Endodermal cell (in vitro differentiated cells): ENCODE results near the gene CFB. TPM values are rescaled to one million over a fixed set of nuclear protein-coding genes. Genes with fewer than 3 reads are reported as not detected.

ENCODE experiments used
- DNase-seq: peaks from one replicate; pipeline ENCODE4 v3.0.0-alpha.2; 2017
- H3K27ac ChIP-seq: 2 replicates; pipeline ENCODE4 v1.5.1; 2013; ENCODE audit warnings: mild to moderate bottlenecking, low read depth, low read length, moderate library complexity
- H3K27me3 ChIP-seq: 2 replicates; pipeline ENCODE4 v1.6.1; 2013; ENCODE audit warnings: mild to moderate bottlenecking, low read length, moderate library complexity; ENCODE audit not compliant: insufficient read depth, control insufficient read depth, poor library complexity, severe bottlenecking
- H3K36me3 ChIP-seq: 2 replicates; pipeline ENCODE4 v1.7.0; 2013; ENCODE audit warnings: mild to moderate bottlenecking, low read length, moderate library complexity; ENCODE audit not compliant: control insufficient read depth, insufficient read depth
- H3K4me1 ChIP-seq: one replicate; pipeline ENCODE4 v1.7.0; 2013; ENCODE audit warnings: low read length; ENCODE audit not compliant: control insufficient read depth, insufficient read depth
- H3K4me3 ChIP-seq: 2 replicates; pipeline ENCODE4 v1.5.1; 2013; ENCODE audit warnings: mild to moderate bottlenecking, low read length, moderate library complexity
- H3K9ac ChIP-seq: 2 replicates; pipeline ENCODE4 v1.6.1; 2013; ENCODE audit warnings: mild to moderate bottlenecking, low read length, moderate library complexity; ENCODE audit not compliant: poor library complexity, severe bottlenecking; ENCODE audit errors: extremely low read depth
- H3K9me3 ChIP-seq: 2 replicates; pipeline ENCODE4 v1.6.1; 2013; ENCODE audit warnings: mild to moderate bottlenecking, low read length, moderate library complexity; ENCODE audit not compliant: control insufficient read depth
- H3K27ac Mint-ChIP-seq: 2 replicates; pipeline ENCODE4 v1.8.0; 2020; ENCODE audit warnings: mixed read lengths
- H3K27me3 Mint-ChIP-seq: 2 replicates; pipeline ENCODE4 v1.8.0; 2021; ENCODE audit warnings: mild to moderate bottlenecking, mixed read lengths; ENCODE audit not compliant: insufficient read depth
- H3K36me3 Mint-ChIP-seq: 2 replicates; pipeline ENCODE4 v1.8.0; 2020; ENCODE audit warnings: low read depth, mixed read lengths
- H3K4me1 Mint-ChIP-seq: 2 replicates; pipeline ENCODE4 v1.8.0; 2020; ENCODE audit warnings: mixed read lengths
- H3K4me3 Mint-ChIP-seq: 2 replicates; pipeline ENCODE4 v1.8.0; 2020; ENCODE audit warnings: mild to moderate bottlenecking, moderate library complexity, mixed read lengths
- H3K9me3 Mint-ChIP-seq: 2 replicates; pipeline ENCODE4 v1.8.0; 2020; ENCODE audit warnings: mild to moderate bottlenecking, mixed read lengths
- CTCF ChIP-seq: fragments of 200-600 bp; sonication (generic); conservative IDR thresholded peaks from 2 replicates; pipeline ENCODE4 v1.5.0; 2021; ENCODE audit warnings: antibody characterized with exemption, mild to moderate bottlenecking
- WGBS, 2 experiments: methylation state at CpG; one replicate each; pipeline versions ENCODE4 v1.1.5 to v1.1.7; 2013; ENCODE audit warnings: missing lambda C conversion rate in 2 of 2, mixed read lengths in 1 of 2; ENCODE audit not compliant: insufficient coverage in 1 of 2, insufficient read length in 1 of 2; 5-methylcytosine and 5-hydroxymethylcytosine counted together
- total RNA-seq, 2 donors: library from RNA; stranded (reverse); fragmentation: NEBNext Ultra II Directional in 1 of 2; extraction: Animal tissue kit (Norgen Biotek cat#: 25700) in 1 of 2; gene quantifications; 2 replicates in 1 of 2; 3 replicates in 1 of 2; pipeline ENCODE4 v1.2.1, GENCODE V29; 2021

The CFB gene
- total RNA-seq, 2 donors from 2014 or later: 0.51 to 0.66 TPM

GRCh38 chr6:31897612-31898382 is 48.1 kb upstream of the CFB start, which contains the start of gene EHMT2:
Gene EHMT2, minus strand, starts transcription at chr6:31897698. Its CDS starts 21 bp downstream, at chr6:31897677.
- Histone ChIP-seq H3K27ac (peak within 1 kb of the TSS; percentile 60), H3K27me3 (no peaks in the 10 kb centered on the region), H3K4me3 (peak within 1 kb of the TSS; percentile 88), H3K4me1 (peaks cover 4% of the 10 kb centered on the region), H3K36me3 (peaks cover 31% of the 10 kb centered on the region), H3K9ac (peak within 1 kb of the TSS; percentile 70), H3K9me3 (no peaks in the 10 kb centered on the region)
- peaks cover 24% of the 10 kb centered on the region for H3K36me3 Mint-ChIP-seq
- H3K27me3 Mint-ChIP-seq: no peaks in the 10 kb centered on the region
- WGBS, 2 experiments: 0 to 1% methylated on average over 29 to 49 of the region's 49 CpGs
- H3K4me1 Mint-ChIP-seq: peaks cover 16% of the 10 kb centered on the region
- peak; percentile 94 for DNase-seq
- H3K4me3 Mint-ChIP-seq: peak within 1 kb of the TSS; percentile 93
- H3K27ac Mint-ChIP-seq: peak within 1 kb of the TSS; percentile 93
- no peaks in the 10 kb centered on the region for H3K9me3 Mint-ChIP-seq
- TF ChIP-seq CTCF: no peak

- Histone ChIP-seq H3K27ac (no peak overlapping the region), H3K27me3 (no peaks in the 10 kb centered on the region), H3K9me3 (no peaks in the 10 kb centered on the region), H3K4me3 (peak overlapping the region; percentile 88), H3K4me1 (peaks cover 4% of the 10 kb centered on the region), H3K36me3 (peaks cover 24% of the 10 kb centered on the region), H3K9ac (peak overlapping the region; percentile 70)
- Mint-ChIP-seq H3K27me3 (no peaks in the 10 kb centered on the region), H3K4me1 (peaks cover 20% of the 10 kb centered on the region), H3K4me3 (peak overlapping the region; percentile 93), H3K9me3 (no peaks in the 10 kb centered on the region), H3K36me3 (peaks cover 17% of the 10 kb centered on the region), H3K27ac (peak overlapping the region; percentile 93)
- 22 to 28% methylated on average over 3 to 8 of the region's 8 CpGs for WGBS, 2 experiments
- DNase-seq: peak; percentile 66
- TF ChIP-seq CTCF: peak; percentile 24
Measured at GRCh38 chr6:31898383-31899011, 47.4 kb upstream of the CFB start.

- H3K4me1 ChIP-seq: peaks cover 4% of the 10 kb centered on the region
- no peak for TF ChIP-seq CTCF
- Mint-ChIP-seq H3K4me3 (no peak overlapping the region), H3K9me3 (no peaks in the 10 kb centered on the region), H3K27me3 (no peaks in the 10 kb centered on the region), H3K27ac (peak overlapping the region; percentile 75), H3K36me3 (peaks cover 14% of the 10 kb centered on the region), H3K4me1 (peaks cover 25% of the 10 kb centered on the region)
- H3K36me3 ChIP-seq: peaks cover 18% of the 10 kb centered on the region
- H3K4me3 ChIP-seq: no peak overlapping the region
- H3K9ac ChIP-seq: no peak overlapping the region
- H3K9me3 ChIP-seq: no peaks in the 10 kb centered on the region
- WGBS, 2 experiments: 92% methylated on average over 4 to 5 of the region's 5 CpGs
- H3K27ac ChIP-seq: no peak overlapping the region
- no peaks in the 10 kb centered on the region for H3K27me3 ChIP-seq
- DNase-seq: no peak
Measured at GRCh38 chr6:31899215-31899614, 46.7 kb upstream of the CFB start.
